Esophagus muscularis mucosa (tissue), 4 donors: ENCODE data around the gene DHCR24. TPM values are rescaled to one million over a fixed set of nuclear protein-coding genes. Genes with fewer than 3 reads are reported as not detected.
"Not testable (repeated sequence)": the region's sequence is repeated elsewhere in the genome, so short reads cannot be mapped to it uniquely, and the experiment has no call there.

ENCODE experiments used
- DNase-seq: peaks from one replicate; pipeline ENCODE4 v3.0.0-alpha.2; 2017; ENCODE audit errors: extremely low spot score
- H3K27ac ChIP-seq, 4 donors: fragments of 200-600 bp; sonication (generic); replicated peaks in 1 of 4; 1 replicate in 3 of 4; 2 replicates in 1 of 4; pipeline ENCODE4 v1.5.1; 2016 to 2019; ENCODE audit warnings: mild to moderate bottlenecking in 1 of 4
- H3K27me3 ChIP-seq, 4 donors: fragments of 200-600 bp; sonication (generic); one replicate each; pipeline versions ENCODE4 v1.5.1 to v1.6.0; 2016 to 2019
- H3K36me3 ChIP-seq, 4 donors: fragments of 200-600 bp; sonication (generic); one replicate each; pipeline ENCODE4 v1.5.1; 2016 to 2019
- H3K4me1 ChIP-seq, 4 donors: fragments of 200-600 bp; sonication (generic); one replicate each; pipeline ENCODE4 v1.5.1; 2016 to 2019
- H3K4me3 ChIP-seq, 4 donors: fragments of 200-600 bp; sonication (generic); 1 replicate in 2 of 4; 2 replicates in 2 of 4; pipeline ENCODE4 v1.5.1; 2016 to 2019; ENCODE audit warnings: mild to moderate bottlenecking in 4 of 4, moderate library complexity in 1 of 4
- H3K9me3 ChIP-seq, 4 donors: fragments of 200-600 bp; sonication (generic); 1 replicate in 3 of 4; 2 replicates in 1 of 4; pipeline ENCODE4 v1.5.1; 2016 to 2019
- CTCF ChIP-seq, 3 experiments: fragments of 200-600 bp in 2 of 3; fragments of 450-650 bp in 1 of 3; sonication (generic) in 2 of 3; IDR thresholded peaks; one replicate each; pipeline ENCODE4 v1.5.1; 2017 to 2019; ENCODE audit warnings: antibody characterized with exemption in 3 of 3, mild to moderate bottlenecking in 2 of 3, moderate library complexity in 1 of 3
- EP300 ChIP-seq: sonication (generic); formaldehyde crosslinking; IDR thresholded peaks from one replicate; pipeline ENCODE4 v1.6.1; 2017; ENCODE audit warnings: antibody characterized with exemption
- POLR2A ChIP-seq: fragments of 450-650 bp; IDR thresholded peaks from one replicate; pipeline ENCODE4 v1.6.1; 2017; ENCODE audit warnings: antibody characterized with exemption, moderate library complexity, mild to moderate bottlenecking, low read depth
- POLR2AphosphoS5 ChIP-seq, 2 donors: sonication (generic); formaldehyde crosslinking; IDR thresholded peaks; one replicate each; pipeline ENCODE4 v1.6.1; 2017; ENCODE audit warnings: antibody characterized with exemption in 2 of 2
- WGBS: methylation state at CpG from one replicate; pipeline ENCODE4 v1.1.5; 2018; 5-methylcytosine and 5-hydroxymethylcytosine counted together
- intact Hi-C: fragments of 100-400 bp; cut with DNase I; formaldehyde crosslinking; loops from one replicate; pipeline ENCODE4 v1.15.1; 2023
- total RNA-seq, 4 donors: library from RNA; depleted of rRNA; stranded (reverse); fragments of >200 nt; gene quantifications; one replicate each; pipeline versions ENCODE4 v1.1.0 to v1.2.1, GENCODE V29; 2016

The DHCR24 gene
- total RNA-seq, 4 donors from 2014 or later: 10.8 to 16.1 (median 13.1) TPM

- TF ChIP-seq CTCF (IDR thresholded peaks at IDR 0.05) (no peak), POLR2A (no peak), EP300 (no peak), POLR2AphosphoS5 (IDR thresholded peaks at IDR 0.05) (no peak)
- Histone ChIP-seq H3K27ac (no peak overlapping the region), H3K36me3 (no peaks in the 10 kb centered on the region), H3K27me3 (no peaks in the 10 kb centered on the region), H3K4me1 (peaks cover 9 to 14% (median 13%) of the 10 kb centered on the region in 4 donors), H3K4me3 (no peak overlapping the region), H3K9me3 (no peaks in the 10 kb centered on the region)
- intact Hi-C loops: no loop called here
- 75% methylated on average over 2 of the region's 2 CpGs for WGBS
- no peak for DNase-seq
Measured at GRCh38 chr1:54922921-54923421, 36.0 kb upstream of the DHCR24 start.

- H3K9me3 ChIP-seq: no peaks in the 10 kb centered on the region
- intact Hi-C loops: no loop called here
- no peaks in the 10 kb centered on the region for H3K36me3 ChIP-seq
- TF ChIP-seq POLR2AphosphoS5 (IDR thresholded peaks at IDR 0.05) (no peak), CTCF (IDR thresholded peaks at IDR 0.05) (no peak), EP300 (no peak), POLR2A (no peak)
- DNase-seq: no peak
- H3K27ac ChIP-seq: no peak overlapping the region
- no peaks in the 10 kb centered on the region for H3K27me3 ChIP-seq
- H3K4me3 ChIP-seq: no peak overlapping the region
- WGBS: 83% methylated on average over 4 of the region's 4 CpGs
- H3K4me1 ChIP-seq: peaks cover 3 to 7% (median 6%) of the 10 kb centered on the region in 4 donors
Measured at GRCh38 chr1:54922040-54922761, 35.2 kb upstream of the DHCR24 start.

GRCh38 chr1:54919367-54920359, 32.7 kb upstream of the DHCR24 start:
- no peaks in the 10 kb centered on the region for H3K36me3 ChIP-seq
- H3K4me3 ChIP-seq: no peak overlapping the region
- intact Hi-C loops: no loop called here
- H3K27ac ChIP-seq: no peak overlapping the region
- TF ChIP-seq POLR2A: no peak
- no peak for TF ChIP-seq POLR2AphosphoS5 (IDR thresholded peaks at IDR 0.05)
- no peak for TF ChIP-seq CTCF (IDR thresholded peaks at IDR 0.05)
- no peak for TF ChIP-seq EP300
- no peaks in the 10 kb centered on the region for H3K9me3 ChIP-seq
- no peaks in the 10 kb centered on the region for H3K4me1 ChIP-seq
- 87% methylated on average over 6 of the region's 6 CpGs for WGBS
- DNase-seq: no peak
- H3K27me3 ChIP-seq: no peaks in the 10 kb centered on the region

DNA sequence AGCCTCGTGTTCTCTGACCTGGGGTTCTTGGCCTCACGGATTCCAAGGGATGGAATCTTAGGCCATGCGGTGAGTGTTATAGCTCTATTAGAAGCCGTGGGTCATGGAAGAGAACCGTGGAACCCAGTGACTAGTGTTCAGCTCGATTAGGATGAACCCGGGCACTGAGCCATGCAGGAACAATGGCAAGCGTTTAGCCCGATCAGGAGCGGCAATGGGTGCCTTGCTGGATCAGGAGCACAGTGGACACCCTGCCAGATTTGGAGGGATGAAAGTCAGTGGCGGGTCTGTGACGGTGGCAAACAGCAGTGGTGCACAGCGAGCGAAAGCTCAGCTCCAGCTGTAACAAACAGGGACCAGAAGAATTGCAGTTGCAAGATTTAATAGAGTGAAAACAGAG, 24.1 kb upstream of the DHCR24 start:
- DNase-seq, H3K36me3 ChIP-seq, H3K27me3 ChIP-seq, H3K9me3 ChIP-seq, H3K4me3 ChIP-seq, H3K4me1 ChIP-seq, H3K27ac ChIP-seq, intact Hi-C loops: not testable (repeated sequence)
- 88% methylated on average over 14 of the region's 14 CpGs for WGBS

DNA sequence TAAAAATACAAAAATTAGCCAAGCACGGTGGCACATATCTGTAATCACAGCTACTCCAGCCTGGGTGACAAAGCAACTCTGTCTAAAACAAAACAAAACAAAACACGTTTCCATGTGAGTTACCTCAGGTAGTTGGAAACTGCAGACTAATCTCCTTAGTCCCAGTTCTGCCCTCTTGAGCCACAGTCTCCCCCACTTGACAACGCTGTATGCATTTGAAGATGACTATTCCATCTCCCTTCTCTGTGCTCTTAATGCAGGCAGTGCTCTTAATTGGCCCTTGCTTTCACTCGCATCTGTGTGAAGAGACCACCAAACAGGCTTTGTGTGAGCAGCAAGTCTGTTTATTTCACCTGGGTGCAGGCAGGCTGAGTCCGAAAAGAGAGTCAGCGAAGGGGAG, 19.6 kb upstream of the DHCR24 start:
- 93% methylated on average over 6 of the region's 6 CpGs for WGBS
- intact Hi-C loops: no loop called here

More for the DNA sequence above, 19.6 kb upstream of the DHCR24 start:
- Histone ChIP-seq H3K36me3 (no peaks in the 10 kb centered on the region), H3K27ac (no peak overlapping the region), H3K4me3 (no peak overlapping the region), H3K4me1 (peaks cover 0 to 3% (median 0%) of the 10 kb centered on the region in 4 donors), H3K27me3 (no peaks in the 10 kb centered on the region), H3K9me3 (no peaks in the 10 kb centered on the region)
- TF ChIP-seq POLR2AphosphoS5 (IDR thresholded peaks at IDR 0.05) (no peak), EP300 (no peak), CTCF (IDR thresholded peaks at IDR 0.05) (no peak), POLR2A (no peak)
- no peak for DNase-seq
